IPS-18c (cell line): ENCODE data around the gene SEC22A.

Experiments used
- H3K4me3 ChIP-seq: 2 replicates; pipeline ENCODE4 v1.7.0; 2013; ENCODE audit warnings: low read depth, mild to moderate bottlenecking, low read length, moderate library complexity; ENCODE audit not compliant: insufficient read depth
- H3K9me3 ChIP-seq: one replicate; pipeline ENCODE4 v1.6.1; 2013; ENCODE audit warnings: mild to moderate bottlenecking, low read length, moderate library complexity; ENCODE audit not compliant: control insufficient read depth, insufficient read depth

The SEC22A gene

DNA sequence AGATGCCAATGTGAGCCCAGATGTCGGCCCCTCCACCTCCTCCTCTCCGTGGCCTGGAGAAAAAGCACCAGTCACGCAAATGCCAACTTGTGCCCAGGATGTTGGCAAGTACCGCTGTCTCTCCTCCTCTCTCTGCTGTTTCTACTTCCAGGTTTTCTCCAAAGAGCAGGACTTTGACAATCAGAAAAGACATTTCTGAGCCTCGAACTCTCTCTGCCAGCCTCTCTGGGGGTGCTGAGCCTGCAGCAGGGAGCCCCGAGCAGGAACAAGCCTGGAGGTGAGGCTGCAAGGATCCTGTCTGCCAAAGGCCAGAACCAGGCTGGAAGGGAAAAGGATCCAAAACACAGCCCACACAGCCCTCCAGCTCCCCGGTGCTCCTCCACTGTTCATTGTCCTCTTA, 89.7 kb downstream of the SEC22A start:
- no peak overlapping the region for H3K4me3 ChIP-seq
- H3K9me3 ChIP-seq: peaks cover 3% of the 10 kb centered on the region

DNA sequence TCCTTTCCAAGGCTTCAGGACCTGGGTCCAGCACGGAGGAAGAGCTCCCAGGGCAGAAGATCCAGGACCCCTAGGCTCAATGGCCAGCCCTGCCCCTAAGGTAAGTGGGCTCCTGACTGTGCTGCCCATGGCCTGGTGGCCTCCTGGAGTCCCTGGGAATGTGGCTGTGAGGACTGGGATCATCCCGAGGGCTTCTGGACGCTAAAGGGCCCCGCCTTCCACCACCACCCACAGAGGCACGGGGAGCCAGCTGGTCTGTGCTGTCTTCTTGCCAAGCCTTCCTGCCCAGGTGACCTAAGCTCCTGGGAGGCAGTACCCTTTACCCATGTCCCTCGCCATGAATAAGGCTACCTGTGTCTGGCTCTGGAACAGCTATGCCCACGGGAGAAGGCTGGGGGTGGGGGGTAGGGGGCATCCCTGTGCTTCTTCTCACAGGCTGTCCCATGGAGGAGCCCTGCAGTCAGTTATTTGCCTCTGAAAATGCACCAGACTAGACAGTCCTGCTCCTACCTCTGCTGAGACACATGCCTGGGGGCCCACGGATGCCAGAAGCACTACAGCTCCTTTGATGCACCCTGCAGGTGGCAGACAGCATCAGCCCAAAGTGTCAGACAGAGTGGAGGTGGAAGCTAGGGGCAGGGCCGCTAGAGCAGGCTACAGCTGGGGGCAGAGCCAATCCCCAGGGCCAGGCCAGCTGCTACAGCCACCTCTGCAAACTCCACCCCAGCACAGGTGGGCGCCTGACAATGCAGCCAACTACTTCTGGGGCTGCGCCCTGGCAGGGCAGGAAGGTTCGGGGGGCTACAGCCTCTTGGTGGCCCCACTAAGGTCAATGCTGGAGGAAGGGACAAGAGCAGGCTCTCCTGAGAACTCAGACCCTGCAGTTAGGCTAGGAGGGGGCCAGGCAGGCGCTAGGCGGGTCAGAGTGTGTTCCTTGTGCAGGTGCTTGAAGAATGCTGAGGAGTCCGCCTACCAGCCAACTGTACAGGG, 90.9 kb downstream of the SEC22A start:
- H3K9me3 ChIP-seq: peaks cover 3% of the 10 kb centered on the region
- H3K4me3 ChIP-seq: no peak overlapping the region

DNA sequence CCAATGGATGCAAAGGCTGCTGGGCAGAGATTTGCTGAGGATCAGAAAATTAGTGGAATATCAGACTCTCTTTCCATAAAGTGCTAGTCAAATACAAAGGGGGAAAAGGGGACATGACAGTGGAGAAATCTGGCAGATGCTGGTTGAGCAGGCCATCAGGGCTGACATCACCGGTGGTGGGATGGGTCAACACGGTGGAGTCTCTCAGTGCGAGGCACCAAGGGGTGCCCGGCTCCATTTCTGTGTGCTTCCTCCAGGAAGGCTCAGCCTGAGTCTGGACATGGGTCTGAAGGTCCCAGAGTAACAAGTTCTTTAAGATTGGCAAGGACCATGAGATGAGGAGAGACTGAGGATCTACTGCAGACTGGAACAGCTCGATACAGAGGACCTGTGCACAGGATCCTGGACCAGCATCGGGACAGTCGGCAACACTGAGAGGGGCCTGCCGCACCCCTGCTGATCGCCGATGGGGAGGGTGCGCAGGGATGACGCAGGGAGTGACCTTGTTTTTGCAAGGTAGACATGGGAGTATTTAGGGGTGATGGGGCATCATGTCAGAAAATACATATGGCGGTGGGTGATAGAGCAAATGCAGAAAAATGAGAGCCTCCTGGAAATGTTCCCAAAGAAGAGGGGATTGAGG, 92.7 kb downstream of the SEC22A start:
- H3K4me3 ChIP-seq: no peak overlapping the region

DNA sequence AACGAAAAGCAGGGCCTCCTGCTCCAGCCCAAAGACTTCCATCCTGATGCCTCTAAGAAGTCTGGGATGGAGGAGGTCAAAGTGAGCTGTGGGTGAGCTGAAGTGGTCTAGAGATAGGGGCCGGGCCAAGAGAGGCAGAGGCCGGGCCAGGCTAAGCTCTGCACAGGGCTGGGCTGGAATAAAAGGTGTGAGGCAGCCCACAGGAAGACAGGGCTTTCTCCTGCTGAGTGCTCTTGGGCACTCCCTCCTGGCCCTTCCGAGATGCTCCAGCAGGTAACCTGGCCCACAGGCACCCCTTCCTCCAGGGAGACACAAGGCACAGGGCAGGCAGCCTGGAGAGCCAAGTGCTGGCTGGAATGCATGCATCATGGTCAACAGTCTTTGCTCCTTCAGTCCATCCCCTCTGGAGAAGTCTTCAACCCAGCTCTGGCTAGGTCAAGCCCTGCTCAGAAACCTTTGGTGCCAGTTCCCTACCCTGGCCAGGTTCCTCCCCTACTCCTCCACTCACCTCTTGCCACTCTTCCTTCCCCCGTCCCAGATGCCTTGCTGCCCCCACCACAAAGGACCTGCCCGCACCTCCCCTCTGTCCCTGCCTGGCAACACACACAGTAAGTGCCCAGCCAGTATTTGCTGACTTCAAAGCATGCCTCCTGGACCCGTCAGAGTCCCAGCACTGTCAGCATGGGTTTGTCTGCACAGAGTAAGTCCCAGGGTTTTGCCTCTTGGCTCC, 93.6 kb downstream of the SEC22A start:
- H3K4me3 ChIP-seq: no peak overlapping the region
- peaks cover 3% of the 10 kb centered on the region for H3K9me3 ChIP-seq

More for the DNA sequence above, 92.7 kb downstream of the SEC22A start:
- H3K9me3 ChIP-seq: peaks cover 3% of the 10 kb centered on the region

DNA sequence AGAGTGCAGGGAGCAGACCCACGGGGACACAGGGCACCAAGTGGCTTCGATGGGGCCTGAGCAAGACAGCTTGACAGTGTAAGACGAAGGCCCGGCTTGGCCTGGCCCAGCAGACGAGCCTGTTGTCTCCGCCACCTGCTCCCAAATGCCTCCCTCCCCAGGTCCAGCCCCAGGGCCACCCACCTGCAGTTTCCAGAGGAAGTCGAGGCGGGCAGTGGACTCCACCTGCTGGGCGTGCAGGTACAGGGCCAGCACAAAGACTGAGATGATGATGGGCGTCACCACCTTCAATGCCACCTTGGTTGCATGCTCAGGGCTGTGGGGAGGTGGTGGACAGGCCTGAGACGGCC, 94.1 kb downstream of the SEC22A start:
- Histone ChIP-seq H3K9me3 (peaks cover 3% of the 10 kb centered on the region), H3K4me3 (no peak overlapping the region)

DNA sequence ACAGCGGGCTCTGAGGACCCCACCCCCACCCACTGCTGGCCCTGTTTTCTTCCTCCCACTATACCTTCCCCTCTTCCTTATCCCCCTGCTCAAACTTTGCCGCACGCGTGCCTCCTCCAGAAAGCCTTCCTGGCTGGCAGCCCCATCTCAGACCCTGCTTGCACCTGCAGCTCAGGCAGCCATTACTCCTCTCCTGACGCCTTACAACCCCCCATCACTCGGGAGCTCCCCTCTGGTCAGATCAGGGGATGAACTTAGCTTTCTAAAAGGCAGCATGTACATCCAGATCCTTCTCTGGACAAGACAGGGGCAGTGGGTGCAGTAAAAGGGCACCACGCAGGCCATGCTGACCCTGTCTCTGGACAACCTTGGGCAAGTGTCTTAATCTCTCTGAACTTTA, 94.5 kb downstream of the SEC22A start:
- peaks cover 2% of the 10 kb centered on the region for H3K9me3 ChIP-seq

DNA sequence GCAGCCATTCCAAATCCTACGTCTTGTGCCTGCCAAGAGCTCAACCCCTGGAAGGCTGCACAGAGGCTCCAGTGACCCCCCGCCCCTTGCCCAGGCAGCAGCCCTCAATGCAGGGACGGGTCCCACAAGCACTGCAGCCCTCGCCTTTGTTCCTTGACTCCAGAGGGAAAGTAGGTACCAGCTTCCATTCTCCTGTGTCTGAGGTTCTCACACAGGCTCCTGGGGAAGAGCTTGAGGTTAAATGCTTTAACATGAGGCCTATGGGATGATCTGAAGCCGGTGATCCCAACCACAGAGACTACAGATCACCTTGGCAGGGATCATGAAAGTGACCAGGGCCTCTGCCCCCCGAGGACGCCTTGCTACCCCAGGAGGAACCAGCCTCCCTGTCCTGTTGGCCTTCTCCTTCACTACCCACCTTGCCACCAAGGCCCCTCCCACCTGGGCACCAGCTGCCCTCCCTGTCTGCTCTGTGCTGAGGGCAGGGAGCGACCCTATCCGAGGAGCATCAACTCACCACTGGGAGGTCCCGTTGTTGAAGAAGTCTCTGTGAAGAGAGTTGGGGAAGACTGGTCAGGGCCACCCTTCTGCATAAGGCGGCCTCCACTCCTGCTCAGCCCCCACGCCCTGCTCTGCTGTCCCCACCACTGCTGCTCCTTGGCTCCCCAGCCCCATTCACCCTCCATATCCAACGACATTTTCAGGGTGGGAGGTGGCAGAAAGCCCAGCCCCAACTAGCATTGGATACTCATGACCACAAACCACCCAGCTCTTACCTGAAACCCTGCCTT, 95.3 kb downstream of the SEC22A start:
- no peaks in the 10 kb centered on the region for H3K9me3 ChIP-seq
- no peak overlapping the region for H3K4me3 ChIP-seq

More for the DNA sequence above, 94.5 kb downstream of the SEC22A start:
- no peak overlapping the region for H3K4me3 ChIP-seq

DNA sequence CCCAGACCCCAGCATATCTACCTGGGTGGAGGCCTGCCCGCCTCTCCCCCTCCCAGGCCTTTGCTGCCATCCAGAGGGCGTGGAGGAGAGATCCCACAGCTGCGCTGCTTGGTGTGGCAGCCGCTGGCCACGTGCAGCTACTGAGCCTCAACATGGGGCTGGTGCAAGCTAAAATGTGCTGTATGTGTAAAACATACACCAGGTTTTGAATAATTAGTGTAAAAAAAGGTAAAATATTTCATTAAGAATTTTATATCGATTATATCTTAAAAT, 95.8 kb downstream of the SEC22A start:
- Histone ChIP-seq H3K9me3 (no peaks in the 10 kb centered on the region), H3K4me3 (no peak overlapping the region)

DNA sequence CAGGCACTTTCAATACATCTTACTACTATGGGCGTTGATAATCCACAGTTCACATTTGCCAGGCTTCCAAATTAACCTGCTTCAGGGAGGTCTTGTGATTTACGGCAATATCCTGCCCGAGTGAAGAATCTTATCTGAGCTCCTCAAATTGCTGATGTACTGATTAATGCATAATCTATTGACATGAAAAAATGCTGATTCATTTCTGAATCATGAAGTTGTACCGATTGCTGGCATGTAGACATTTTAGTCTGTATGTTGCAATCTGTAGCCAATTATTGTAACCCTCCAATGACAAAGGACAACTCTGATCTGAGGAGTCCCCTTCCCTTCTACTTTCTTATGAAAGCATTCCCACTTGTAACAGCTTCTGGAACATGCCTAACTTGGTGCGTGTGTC, 97.2 kb downstream of the SEC22A start:
- Histone ChIP-seq H3K4me3 (no peak overlapping the region), H3K9me3 (no peaks in the 10 kb centered on the region)

DNA sequence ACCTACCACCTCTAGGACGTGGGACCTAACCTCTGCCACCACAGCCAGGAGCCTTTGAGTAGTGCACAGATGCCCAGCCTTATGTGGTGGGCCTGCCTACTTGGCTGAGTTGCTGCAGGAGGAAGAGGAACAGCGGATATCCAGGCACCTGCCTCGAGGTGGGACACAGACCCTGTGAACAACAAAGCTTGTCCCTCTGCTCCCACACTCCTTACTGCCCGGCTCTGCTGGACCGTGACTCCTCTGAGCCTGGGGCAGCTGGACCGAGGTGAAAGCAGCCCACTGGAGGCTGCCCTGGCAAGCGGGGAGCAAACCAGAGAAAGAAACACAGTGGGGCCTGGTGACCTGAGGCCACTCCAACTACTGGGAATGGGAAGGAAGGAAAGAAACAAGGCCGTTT, 97.8 kb downstream of the SEC22A start:
- no peak overlapping the region for H3K4me3 ChIP-seq
- H3K9me3 ChIP-seq: no peaks in the 10 kb centered on the region

DNA sequence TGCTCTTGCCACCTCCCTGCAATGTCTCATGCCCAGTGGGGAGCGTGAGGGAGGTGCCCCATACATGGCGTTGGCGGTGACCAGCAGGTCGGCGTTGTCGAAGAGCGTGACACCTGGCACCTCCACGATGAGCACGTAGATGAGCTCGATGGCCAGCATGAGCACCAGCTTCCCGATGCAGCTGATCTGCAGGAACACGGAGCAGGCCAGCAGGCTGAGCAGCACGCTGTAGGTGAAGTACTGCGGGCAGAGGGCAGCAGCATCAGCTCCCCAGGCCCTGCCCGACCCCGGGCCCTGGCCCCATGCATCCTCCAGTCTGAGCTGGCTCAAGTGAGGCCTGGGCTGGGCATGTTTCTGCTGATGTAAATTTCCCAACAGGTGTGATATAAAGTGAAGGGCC, 98.3 kb downstream of the SEC22A start:
- Histone ChIP-seq H3K9me3 (no peaks in the 10 kb centered on the region), H3K4me3 (no peak overlapping the region)

DNA sequence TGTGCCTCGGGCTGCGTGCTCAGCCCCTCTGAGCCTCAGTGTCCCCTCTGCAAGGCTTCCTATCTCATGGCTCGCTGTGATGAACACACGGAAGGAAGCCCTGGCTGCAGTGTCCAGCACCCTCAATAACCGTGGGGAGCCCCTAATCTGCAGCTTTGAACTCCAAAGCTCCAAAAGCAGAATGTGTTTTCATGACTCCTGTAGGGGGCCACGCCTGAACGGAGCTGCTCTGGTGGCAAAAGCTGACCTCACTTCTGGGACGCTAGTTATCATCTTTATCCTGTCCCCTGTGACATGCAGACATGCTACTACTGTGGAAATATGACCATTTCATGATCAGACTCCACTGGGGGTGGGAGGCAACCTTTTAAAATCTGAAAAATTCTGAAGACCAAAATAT, 98.8 kb downstream of the SEC22A start:
- no peak overlapping the region for H3K4me3 ChIP-seq
- H3K9me3 ChIP-seq: no peaks in the 10 kb centered on the region

DNA sequence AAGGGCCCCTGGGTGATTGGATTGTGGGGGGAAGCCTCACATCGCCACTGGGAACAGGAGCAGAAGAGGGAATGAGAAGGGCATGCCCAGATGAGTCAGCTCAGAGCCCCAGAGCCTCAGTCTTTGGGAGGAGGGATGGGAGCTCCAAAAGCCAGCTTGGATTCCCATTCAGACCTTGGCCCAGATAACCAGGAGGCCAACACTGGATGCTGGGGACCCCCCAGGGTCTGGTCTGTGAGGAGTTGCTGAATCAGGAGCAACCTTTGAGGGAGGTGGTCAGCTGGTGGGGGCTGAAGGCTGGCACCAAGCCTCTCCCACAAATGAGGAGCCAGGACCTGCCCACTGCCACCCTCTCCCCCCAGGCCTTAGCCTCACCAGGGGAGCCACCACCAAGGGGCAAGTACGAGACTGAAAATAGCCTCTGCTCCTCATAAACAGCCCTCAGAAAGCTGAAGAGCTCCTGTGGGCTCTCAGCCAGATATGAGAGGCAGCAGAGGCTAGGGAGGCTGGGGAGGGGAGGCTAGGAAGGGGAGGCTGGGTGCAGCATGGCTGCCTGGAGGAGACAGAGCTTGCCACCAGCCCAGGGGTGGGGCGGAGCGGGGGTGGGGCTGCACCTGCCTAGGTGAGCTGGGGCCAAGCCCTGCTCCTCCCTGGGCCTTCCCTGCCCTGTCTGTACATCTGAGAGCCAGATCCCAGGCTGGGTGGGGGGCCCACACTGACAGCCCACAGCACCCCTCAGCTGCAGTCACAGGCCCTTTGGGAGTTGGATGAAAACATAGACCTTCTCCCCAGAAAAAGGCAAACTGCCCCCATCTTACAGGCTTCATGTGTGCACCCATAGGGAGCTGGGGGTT, 99.8 kb downstream of the SEC22A start:
- Histone ChIP-seq H3K4me3 (no peak overlapping the region), H3K9me3 (no peaks in the 10 kb centered on the region)

DNA sequence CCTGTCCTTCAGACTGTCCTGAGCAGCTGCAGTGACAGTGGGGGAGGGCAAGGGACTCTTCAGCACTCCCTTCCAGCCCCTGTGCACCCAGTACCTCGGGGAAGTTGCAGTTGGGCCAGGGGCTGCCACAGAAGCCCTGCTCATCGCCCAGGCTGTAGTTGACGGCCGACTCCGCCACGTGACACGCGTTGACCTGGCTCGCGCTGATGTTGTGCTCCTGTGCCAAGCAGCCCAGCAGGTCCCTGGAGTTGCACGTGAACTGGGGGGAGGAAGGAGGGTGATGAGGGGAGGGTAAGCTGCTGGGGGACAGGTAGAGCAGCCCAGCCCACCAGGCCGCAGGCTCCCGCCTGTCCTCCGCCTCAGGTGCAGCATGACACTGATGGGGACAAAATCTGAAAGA, 101.2 kb downstream of the SEC22A start:
- H3K4me3 ChIP-seq: no peak overlapping the region
- no peaks in the 10 kb centered on the region for H3K9me3 ChIP-seq

DNA sequence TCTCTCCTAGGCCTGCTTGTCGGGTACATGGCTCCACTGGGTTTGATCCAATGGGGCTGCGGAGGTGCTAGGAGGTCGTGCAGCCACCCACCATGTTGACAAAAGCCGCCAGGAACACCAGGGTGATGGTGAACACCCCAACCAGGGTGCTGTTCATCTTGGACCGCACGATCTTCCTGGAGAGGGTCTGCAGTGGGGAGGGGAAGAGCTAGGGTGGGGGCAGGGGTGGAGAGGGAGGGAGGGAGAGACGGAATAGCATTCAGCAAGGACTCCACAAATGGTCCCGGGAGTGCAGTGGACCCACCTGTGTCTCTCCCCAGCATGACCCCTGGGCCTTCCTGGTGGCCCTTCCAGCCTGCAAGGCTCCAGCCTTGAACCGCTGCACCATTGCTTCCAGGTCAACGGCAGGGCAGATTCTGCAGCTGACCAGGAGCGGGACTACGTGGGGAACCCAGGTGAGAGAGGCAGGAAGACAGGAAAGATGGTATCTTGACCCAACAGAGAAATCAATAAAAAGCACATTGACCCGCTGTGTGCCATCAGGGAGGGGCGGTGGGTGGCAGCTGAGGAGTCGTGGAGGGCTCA, 102.3 kb downstream of the SEC22A start:
- Histone ChIP-seq H3K4me3 (no peak overlapping the region), H3K9me3 (no peaks in the 10 kb centered on the region)

DNA sequence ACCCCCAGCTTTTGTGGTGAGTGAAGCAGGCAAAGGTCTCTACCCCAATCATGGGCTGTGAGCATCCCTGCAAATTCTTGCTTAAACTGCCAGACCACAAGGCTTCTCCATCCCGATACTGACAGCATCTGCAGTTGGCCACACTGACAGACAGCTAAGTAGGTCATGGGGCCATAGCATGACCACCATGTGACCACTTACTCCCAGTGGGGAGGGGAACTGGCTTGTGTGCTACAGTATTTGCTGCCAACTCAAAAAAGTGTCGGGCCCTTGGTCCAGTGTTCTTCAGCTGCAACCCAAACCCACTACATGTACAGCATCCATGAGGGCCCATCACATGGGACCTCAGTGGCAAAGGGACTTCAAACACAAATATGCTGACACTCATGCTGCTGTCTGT, 103.4 kb downstream of the SEC22A start:
- no peak overlapping the region for H3K4me3 ChIP-seq

More for the DNA sequence above, 103.4 kb downstream of the SEC22A start:
- no peaks in the 10 kb centered on the region for H3K9me3 ChIP-seq
